ENCODE measurements around the gene DNAH7.

- no peak for TF ChIP-seq CTCF (conservative IDR thresholded peaks at IDR 0.05; ENCODE audit: low read depth, low read length)
- no peak for TF ChIP-seq CEBPB (IDR thresholded peaks at IDR 0.05; ENCODE audit: low read depth, low read length)
- TF ChIP-seq POLR2A (IDR thresholded peaks at IDR 0.05; ENCODE audit: low read depth, low read length) = no peak
- TF ChIP-seq, protein P1, sequence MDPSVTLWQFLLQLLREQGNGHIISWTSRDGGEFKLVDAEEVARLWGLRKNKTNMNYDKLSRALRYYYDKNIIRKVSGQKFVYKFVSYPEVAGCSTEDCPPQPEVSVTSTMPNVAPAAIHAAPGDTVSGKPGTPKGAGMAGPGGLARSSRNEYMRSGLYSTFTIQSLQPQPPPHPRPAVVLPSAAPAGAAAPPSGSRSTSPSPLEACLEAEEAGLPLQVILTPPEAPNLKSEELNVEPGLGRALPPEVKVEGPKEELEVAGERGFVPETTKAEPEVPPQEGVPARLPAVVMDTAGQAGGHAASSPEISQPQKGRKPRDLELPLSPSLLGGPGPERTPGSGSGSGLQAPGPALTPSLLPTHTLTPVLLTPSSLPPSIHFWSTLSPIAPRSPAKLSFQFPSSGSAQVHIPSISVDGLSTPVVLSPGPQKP (IDR thresholded peaks at IDR 0.05; ENCODE audit: borderline replicate concordance, low read depth, low read length) = no peak
- TF ChIP-seq MXI1 (IDR thresholded peaks at IDR 0.05; ENCODE audit: borderline replicate concordance, low read depth, low read length) = no peak
These were observed 368.2 kb downstream of the DNAH7 start for GRCh38 chr2:195700480-195700879.

Data from IMR-90 (cell line).